Esophagus squamous epithelium (tissue), 5 donors: ENCODE data around the gene GALNTL6. TPM values are rescaled to one million over a fixed set of nuclear protein-coding genes. Genes with fewer than 3 reads are reported as not detected.

Experiments
- DNase-seq: peaks from one replicate; lab custom pipeline; 2025; lab: John Stamatoyannopoulos, UW
- H3K27ac ChIP-seq, 4 donors: fragments of 200-600 bp; sonication (generic); one replicate each; pipeline ENCODE4 v1.5.1; 2016 to 2019; ENCODE audit warnings: mild to moderate bottlenecking in 1 of 4
- H3K27me3 ChIP-seq, 4 donors: fragments of 200-600 bp; sonication (generic); 1 replicate in 3 of 4; 2 replicates in 1 of 4; pipeline versions ENCODE4 v1.5.1 to v1.6.0; 2017 to 2021; ENCODE audit warnings: antibody characterized with exemption in 1 of 4
- H3K36me3 ChIP-seq, 3 donors: fragments of 200-600 bp; sonication (generic); one replicate each; pipeline ENCODE4 v1.5.1; 2016 to 2019
- H3K4me1 ChIP-seq, 3 donors: fragments of 200-600 bp; sonication (generic); one replicate each; pipeline ENCODE4 v1.5.1; 2017 to 2019
- H3K4me3 ChIP-seq, 4 donors: fragments of 200-600 bp; sonication (generic); 1 replicate in 3 of 4; 2 replicates in 1 of 4; pipeline ENCODE4 v1.5.1; 2016 to 2019; ENCODE audit warnings: mild to moderate bottlenecking in 2 of 4, moderate library complexity in 1 of 4
- H3K9me3 ChIP-seq, 3 donors: fragments of 200-600 bp; sonication (generic); one replicate each; pipeline ENCODE4 v1.5.1; 2016 to 2019
- CTCF ChIP-seq, 6 experiments: fragments of 450-650 bp in 4 of 6; fragments of 200-600 bp in 2 of 6; sonication (generic) in 2 of 6; IDR thresholded peaks; one replicate each; pipeline ENCODE4 v1.5.1; 2016 to 2019; ENCODE audit warnings: antibody characterized with exemption in 6 of 6, mild to moderate bottlenecking in 4 of 6, moderate library complexity in 4 of 6
- POLR2A ChIP-seq, 4 donors: fragments of 450-650 bp; IDR thresholded peaks; one replicate each; pipeline ENCODE4 v1.6.1; 2017; ENCODE audit warnings: antibody characterized with exemption in 4 of 4, mild to moderate bottlenecking in 4 of 4, moderate library complexity in 3 of 4
- WGBS, 2 donors: methylation state at CpG; one replicate each; pipeline ENCODE4 v1.1.5; 2018; 5-methylcytosine and 5-hydroxymethylcytosine counted together
- intact Hi-C: fragments of 100-400 bp; cut with DNase I; formaldehyde crosslinking; loops from one replicate; pipeline ENCODE4 v1.15.0; 2022
- total RNA-seq, 4 donors: library from RNA; depleted of rRNA; stranded (reverse); fragments of >200 nt; gene quantifications; one replicate each; pipeline ENCODE4 v1.1.0, GENCODE V29; 2016
- donor health status: DM: yes; HTN: yes; CAD: no.

The GALNTL6 gene
- total RNA-seq, 4 donors from 2014 or later = 0.12 TPM; not detected in 3

- no peak for DNase-seq
Observed at GRCh38 chr4:172142281-172142741, 329.1 kb downstream of the GALNTL6 start.

GRCh38 chr4:172143605-172144314 is 330.6 kb downstream of the GALNTL6 start:
- Histone ChIP-seq H3K4me3 (no peak overlapping the region), H3K36me3 (no peaks in the 10 kb centered on the region), H3K27me3 (no peaks in the 10 kb centered on the region), H3K9me3 (no peaks in the 10 kb centered on the region), H3K27ac (no peak overlapping the region), H3K4me1 (no peaks in the 10 kb centered on the region)
- no peak for DNase-seq
- WGBS, 2 donors = 49% methylated on average over 3 of the region's 3 CpGs
- intact Hi-C loops = no loop called here
- TF ChIP-seq POLR2A (IDR thresholded peaks at IDR 0.05) (no peak), CTCF (IDR thresholded peaks at IDR 0.05) (no peak)

More at GRCh38 chr4:172142281-172142741, 329.1 kb downstream of the GALNTL6 start:
- no peak overlapping the region for H3K4me3 ChIP-seq
- no peaks in the 10 kb centered on the region for H3K36me3 ChIP-seq
- no peaks in the 10 kb centered on the region for H3K4me1 ChIP-seq
- no peak overlapping the region for H3K27ac ChIP-seq
- intact Hi-C loops = no loop called here
- no peaks in the 10 kb centered on the region for H3K9me3 ChIP-seq
- TF ChIP-seq POLR2A (IDR thresholded peaks at IDR 0.05) = no peak
- TF ChIP-seq CTCF (IDR thresholded peaks at IDR 0.05) = no peak
- 30 to 32% methylated on average over 2 of the region's 2 CpGs for WGBS, 2 donors
- no peaks in the 10 kb centered on the region for H3K27me3 ChIP-seq

GRCh38 chr4:172147687-172148086 is 334.5 kb downstream of the GALNTL6 start:
- Histone ChIP-seq H3K4me1 (no peaks in the 10 kb centered on the region), H3K36me3 (no peaks in the 10 kb centered on the region), H3K27ac (no peak overlapping the region), H3K9me3 (no peaks in the 10 kb centered on the region), H3K4me3 (no peak overlapping the region), H3K27me3 (no peaks in the 10 kb centered on the region)
- TF ChIP-seq POLR2A (IDR thresholded peaks at IDR 0.05) (no peak), CTCF (IDR thresholded peaks at IDR 0.05) (no peak)
- intact Hi-C loops = no loop called here
- WGBS, 2 donors = 11 to 27% methylated on average over 2 of the region's 2 CpGs
- DNase-seq = no peak

GRCh38 chr4:172149329-172149728 is 336.1 kb downstream of the GALNTL6 start:
- no peaks in the 10 kb centered on the region for H3K9me3 ChIP-seq
- H3K36me3 ChIP-seq = no peaks in the 10 kb centered on the region
- 72 to 74% methylated on average over 5 of the region's 5 CpGs for WGBS, 2 donors
- DNase-seq = no peak
- no peak overlapping the region for H3K27ac ChIP-seq
- H3K27me3 ChIP-seq = no peaks in the 10 kb centered on the region
- intact Hi-C loops = no loop called here
- H3K4me1 ChIP-seq = no peaks in the 10 kb centered on the region
- TF ChIP-seq POLR2A (IDR thresholded peaks at IDR 0.05) (no peak), CTCF (IDR thresholded peaks at IDR 0.05) (no peak)
- H3K4me3 ChIP-seq = no peak overlapping the region

GRCh38 chr4:172152284-172152683 is 339.1 kb downstream of the GALNTL6 start:
- Histone ChIP-seq H3K4me1 (no peaks in the 10 kb centered on the region), H3K4me3 (no peak overlapping the region), H3K9me3 (no peaks in the 10 kb centered on the region), H3K27ac (no peak overlapping the region), H3K27me3 (no peaks in the 10 kb centered on the region), H3K36me3 (no peaks in the 10 kb centered on the region)
- no peak for DNase-seq
- no peak for TF ChIP-seq POLR2A (IDR thresholded peaks at IDR 0.05)
- intact Hi-C loops = no loop called here
- WGBS, 2 donors = 41 to 49% methylated on average over 3 of the region's 3 CpGs
